ENCODE measurements around the gene HAGHL. TPM values are rescaled to one million over a fixed set of nuclear protein-coding genes. Genes with fewer than 3 reads are reported as not detected.

HAGHL gene
- total RNA-seq, 1 donor from 2014 or later, result 33.2 TPM

- H3K27me3 ChIP-seq (ENCODE audit: control insufficient read depth, insufficient read depth, low read length), result no peaks in the 10 kb centered on the region
- no peak for FAIRE-seq
- DNase-seq (ENCODE audit: low read depth), result no peak
- H3K36me3 ChIP-seq (ENCODE audit: control insufficient read depth, insufficient read depth, low read length), result peaks cover 28% of the 10 kb centered on the region
- peak overlapping the region; percentile 70 for H3K4me3 ChIP-seq (ENCODE audit: low read depth, low read length)
- TF ChIP-seq CTCF (IDR thresholded peaks at IDR 0.05; ENCODE audit: insufficient read depth, low read length, severe bottlenecking), result no peak
Observed at GRCh38 chr16:683396-684070, 43.4 kb upstream of the HAGHL start.

GRCh38 chr16:684071-684794 lies 42.7 kb upstream of the HAGHL start, which contains the start of gene JMJD8:
TSS of gene JMJD8 (minus strand) at chr16:684334. CDS start at chr16:684319, 15 bp downstream.
- peaks cover 28% of the 10 kb centered on the region for H3K36me3 ChIP-seq (ENCODE audit: control insufficient read depth, insufficient read depth, low read length)
- no peak for TF ChIP-seq CTCF (IDR thresholded peaks at IDR 0.05; ENCODE audit: insufficient read depth, low read length, severe bottlenecking)
- no peaks in the 10 kb centered on the region for H3K27me3 ChIP-seq (ENCODE audit: control insufficient read depth, insufficient read depth, low read length)
- no peak for FAIRE-seq
- H3K4me3 ChIP-seq (ENCODE audit: low read depth, low read length), result peak within 1 kb of the TSS; percentile 70
- DNase-seq (ENCODE audit: low read depth), result peak; percentile 87

GRCh38 chr16:684961-685696 lies 41.8 kb upstream of the HAGHL start:
- H3K36me3 ChIP-seq (ENCODE audit: control insufficient read depth, insufficient read depth, low read length), result peaks cover 28% of the 10 kb centered on the region
- no peak for TF ChIP-seq CTCF (IDR thresholded peaks at IDR 0.05; ENCODE audit: insufficient read depth, low read length, severe bottlenecking)

GRCh38 chr16:685967-686366 lies 40.9 kb upstream of the HAGHL start:
- TF ChIP-seq CTCF (IDR thresholded peaks at IDR 0.05; ENCODE audit: insufficient read depth, low read length, severe bottlenecking), result peak; percentile 66
- Histone ChIP-seq H3K4me3 (ENCODE audit: low read depth, low read length) (no peak overlapping the region), H3K27me3 (ENCODE audit: control insufficient read depth, insufficient read depth, low read length) (no peaks in the 10 kb centered on the region), H3K36me3 (ENCODE audit: control insufficient read depth, insufficient read depth, low read length) (peaks cover 28% of the 10 kb centered on the region)
- peak; percentile 16 for DNase-seq (ENCODE audit: low read depth)
- FAIRE-seq, result no peak

More at GRCh38 chr16:684961-685696, 41.8 kb upstream of the HAGHL start:
- FAIRE-seq (no peak), DNase-seq (ENCODE audit: low read depth) (no peak)
- Histone ChIP-seq H3K27me3 (ENCODE audit: control insufficient read depth, insufficient read depth, low read length) (no peaks in the 10 kb centered on the region), H3K4me3 (ENCODE audit: low read depth, low read length) (peak overlapping the region; percentile 70)

DNA sequence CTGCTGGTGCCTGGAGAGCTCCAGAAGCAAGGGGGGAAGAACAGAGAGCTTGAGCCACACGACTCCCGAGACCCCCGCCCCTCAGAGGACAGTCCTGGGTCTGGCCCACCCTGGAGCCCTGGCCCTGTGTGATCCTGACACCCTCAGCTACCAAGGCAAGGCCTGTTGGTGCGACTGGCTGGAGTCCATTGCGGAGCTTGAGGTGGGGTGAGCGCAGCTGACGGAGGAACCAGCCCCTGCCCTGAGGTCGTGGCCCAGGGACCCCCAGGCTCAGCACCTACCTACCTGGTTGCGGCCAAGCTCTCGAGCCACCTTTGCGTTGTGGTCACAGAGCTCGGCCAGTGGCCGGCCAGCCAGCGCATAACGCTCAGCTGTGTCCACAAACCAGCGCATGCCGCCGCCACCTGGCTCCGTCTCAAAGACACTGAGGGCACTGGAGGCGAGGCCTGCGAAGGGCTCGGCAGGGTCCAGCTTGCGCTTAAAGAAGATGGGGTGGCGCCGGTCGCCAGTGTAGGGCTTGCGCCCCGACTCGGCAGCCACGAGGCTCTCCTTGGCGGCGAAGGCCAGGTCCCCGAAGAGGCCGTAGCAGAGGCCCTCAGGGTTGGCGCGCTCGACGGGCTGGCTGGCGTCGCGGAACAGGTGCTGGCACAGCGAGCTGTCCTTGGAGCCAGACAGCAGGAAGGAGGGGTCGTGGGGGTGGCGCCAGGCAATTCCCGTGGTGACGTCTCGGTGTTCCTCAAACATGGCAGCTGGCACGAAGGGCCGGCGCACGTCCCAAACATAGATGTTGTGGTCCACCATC lies 40.2 kb upstream of the HAGHL start:
- Histone ChIP-seq H3K36me3 (ENCODE audit: control insufficient read depth, insufficient read depth, low read length) (peaks cover 23% of the 10 kb centered on the region), H3K27me3 (ENCODE audit: control insufficient read depth, insufficient read depth, low read length) (no peaks in the 10 kb centered on the region), H3K4me3 (ENCODE audit: low read depth, low read length) (no peak overlapping the region)
- DNase-seq (ENCODE audit: low read depth) (no peak), FAIRE-seq (no peak)
- TF ChIP-seq CTCF (IDR thresholded peaks at IDR 0.05; ENCODE audit: insufficient read depth, low read length, severe bottlenecking), result no peak
